Measurements from ENCODE around the gene PAXX.
A peak's percentile ranks its signal among the peaks of the same experiment; 100 is the strongest.
"Not testable (repeated sequence)": the region's sequence is repeated elsewhere in the genome, so short reads cannot be mapped to it uniquely, and the experiment has no call there.

PAXX gene

GRCh38 chr9:137020771-137021567, 28.7 kb downstream of the PAXX start:
- no peak for DNase-seq

- no peak for DNase-seq
Observed at GRCh38 chr9:137021568-137021978, 29.4 kb downstream of the PAXX start.

- peak; percentile 79 for DNase-seq
Observed at GRCh38 chr9:137021979-137022661, 29.9 kb downstream of the PAXX start.

DNA sequence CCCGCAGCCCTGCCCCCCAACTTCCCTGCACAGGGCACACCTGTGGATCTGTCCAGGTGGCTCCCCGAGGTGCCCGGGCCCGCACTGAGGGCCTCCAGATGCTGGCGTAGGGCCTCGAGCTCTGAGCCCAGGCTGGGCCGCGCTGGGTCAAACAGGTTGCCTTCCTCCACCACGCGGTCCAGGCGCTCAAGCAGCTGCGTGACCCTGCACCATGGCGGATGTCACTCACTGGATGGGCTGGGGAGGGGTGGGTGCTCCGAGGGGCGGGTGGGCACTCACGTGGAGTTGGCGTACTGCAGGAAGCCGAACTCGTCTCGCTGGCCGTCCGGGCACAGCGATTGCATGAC, 30.4 kb downstream of the PAXX start:
- DNase-seq = no peak

DNA sequence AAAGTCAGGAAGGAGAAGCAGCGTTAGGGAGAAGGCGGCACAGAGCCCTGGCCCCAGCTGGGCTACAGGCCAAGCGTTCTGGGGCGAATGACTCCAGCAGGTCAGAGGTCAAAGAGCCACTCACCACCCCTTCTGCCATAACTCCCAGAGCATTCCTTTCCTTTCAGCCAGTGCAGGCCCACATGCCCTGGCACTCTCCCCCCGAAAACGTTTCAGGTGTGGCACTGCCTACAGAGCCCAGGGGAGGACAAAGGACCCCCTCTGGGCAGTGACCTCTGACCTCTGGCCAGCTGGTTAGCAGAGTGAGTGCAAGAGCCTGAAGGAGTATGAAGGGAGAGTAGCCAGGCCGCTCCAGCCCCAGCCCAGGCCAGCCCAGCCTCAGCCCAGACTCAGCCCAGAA, 30.9 kb downstream of the PAXX start:
- no peak for DNase-seq

GRCh38 chr9:137023583-137023991, 31.4 kb downstream of the PAXX start:
- DNase-seq = no peak

DNA sequence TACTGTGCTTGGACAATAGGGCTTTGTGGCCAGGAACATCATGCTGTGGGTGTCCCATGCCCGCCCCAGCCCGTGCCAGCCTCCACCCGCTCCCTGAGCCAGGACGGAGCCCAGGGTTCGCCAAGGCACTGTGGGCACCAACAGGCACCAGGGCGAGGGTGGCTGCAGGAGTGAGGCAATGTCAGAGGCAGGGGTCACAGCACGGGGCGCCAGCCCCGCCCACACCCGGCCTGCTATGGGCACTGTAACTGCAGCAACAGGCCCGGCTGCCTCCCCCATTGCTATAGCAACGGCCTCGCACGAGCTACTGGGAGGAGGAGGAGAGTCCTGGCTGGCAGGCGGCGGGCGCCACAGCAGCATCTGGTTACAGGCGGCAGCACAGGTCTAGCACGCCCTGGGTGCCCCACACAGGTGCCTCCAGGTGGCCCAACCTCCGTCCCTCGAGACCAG, 33.3 kb downstream of the PAXX start:
- DNase-seq = no peak

- DNase-seq = no peak
Observed at GRCh38 chr9:137026384-137026783, 34.2 kb downstream of the PAXX start.

GRCh38 chr9:137026828-137027227, 34.6 kb downstream of the PAXX start:
- DNase-seq = no peak

DNA sequence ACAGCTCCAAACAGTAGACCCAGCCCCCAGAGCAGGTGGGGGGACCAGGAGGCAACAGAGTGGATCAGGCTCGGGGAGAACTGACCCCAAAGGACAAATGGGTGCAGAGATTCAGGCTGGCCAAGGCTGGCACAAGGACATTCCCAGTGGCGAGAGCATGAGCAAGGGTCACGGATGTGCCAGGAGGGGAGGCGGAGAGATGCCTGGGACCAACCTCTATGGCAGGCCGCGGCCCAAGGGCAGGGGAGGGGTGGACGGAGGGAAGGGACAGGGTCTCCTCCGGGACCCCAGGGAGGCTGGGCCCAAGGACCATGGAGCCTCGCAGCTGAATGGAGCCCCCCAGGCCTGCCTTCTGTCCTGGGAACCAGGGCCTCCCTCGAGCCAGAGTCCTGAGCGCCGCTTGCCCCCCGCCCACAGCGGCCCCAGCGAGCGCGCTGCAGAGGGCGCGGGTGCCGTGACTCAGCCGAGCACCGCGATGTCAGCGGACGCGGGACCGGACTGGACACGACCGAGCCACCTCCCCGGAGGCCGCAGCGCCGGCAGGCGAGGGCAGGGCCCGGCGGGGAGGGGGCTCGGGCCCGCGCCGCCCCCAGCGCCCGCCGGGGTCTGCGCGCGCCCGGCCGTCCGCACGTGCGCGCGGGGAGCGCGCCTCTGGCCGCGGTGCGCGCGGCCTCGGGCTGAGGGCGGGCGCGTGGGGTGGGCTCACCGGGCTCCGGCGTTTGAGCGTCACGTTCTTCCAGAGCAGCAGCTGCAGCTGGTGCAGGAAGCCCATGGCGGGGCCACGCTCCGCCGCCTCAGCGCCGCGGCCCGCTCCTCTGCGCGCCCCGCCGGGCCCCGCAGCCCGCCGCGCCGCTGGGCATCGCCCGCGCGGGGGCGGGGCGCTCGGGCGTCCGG, 35.4 kb downstream of the PAXX start, which contains the start of gene ABCA2:
Gene ABCA2, minus strand, starts transcription at position 869 of the 894 bp plus-strand sequence. Its CDS starts 97 bp downstream, at position 772.
- no peak for DNase-seq

GRCh38 chr9:137028263-137029057, 36.2 kb downstream of the PAXX start:
- DNase-seq = peak; percentile 59

GRCh38 chr9:137029058-137029936, 37.1 kb downstream of the PAXX start:
- peak; percentile 66 for DNase-seq

GRCh38 chr9:137030006-137030405, 37.8 kb downstream of the PAXX start:
- DNase-seq = no peak

DNA sequence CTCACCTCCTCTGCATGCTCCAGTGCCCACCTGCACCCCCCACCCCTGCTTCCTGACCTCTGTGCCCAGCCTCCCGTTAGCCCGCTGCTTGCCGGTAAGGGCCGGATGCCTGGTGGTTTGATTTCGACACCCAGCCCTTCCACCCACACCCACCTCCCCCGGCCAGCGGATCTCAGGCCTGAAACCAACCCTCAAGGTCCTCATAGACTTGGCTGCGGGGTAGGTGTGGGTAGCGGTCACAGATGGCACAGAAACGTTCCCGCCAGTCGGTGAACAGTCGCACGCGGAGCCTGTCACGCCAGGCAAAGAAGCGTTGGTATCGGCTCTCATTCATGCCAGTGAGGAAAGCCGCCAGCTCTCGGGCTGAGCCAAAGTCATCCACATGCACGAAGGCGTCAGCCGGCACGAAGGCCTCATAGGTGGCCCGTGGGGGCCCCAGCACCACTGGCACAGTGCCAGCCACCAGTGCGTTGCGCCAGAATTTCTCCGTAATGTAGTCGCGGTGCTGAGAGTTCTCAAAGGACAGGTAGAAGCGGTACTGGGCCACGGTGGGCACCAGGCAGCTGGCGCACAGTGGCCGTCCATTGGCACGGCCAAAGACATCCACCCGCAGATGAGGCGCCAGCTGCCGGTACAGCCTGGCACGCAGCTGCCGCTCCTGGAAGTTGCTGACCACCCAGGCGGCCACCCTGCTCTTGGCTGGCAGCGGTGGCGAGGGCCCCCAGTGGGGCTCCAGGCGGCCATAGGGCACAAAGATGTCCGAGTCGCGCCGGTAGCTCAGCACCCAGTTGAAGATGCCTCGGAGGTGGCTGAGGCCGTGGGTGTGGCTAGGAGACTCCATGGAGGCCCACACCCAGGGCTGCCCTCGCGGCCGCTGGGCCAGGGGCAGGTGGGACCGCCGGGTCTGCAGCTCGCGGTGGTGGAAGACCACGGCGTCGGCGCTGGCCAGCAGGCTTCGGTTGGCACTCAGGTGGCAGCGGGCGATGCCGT, 38.6 kb downstream of the PAXX start:
- DNase-seq = peak; percentile 71

GRCh38 chr9:137031904-137032640, 39.9 kb downstream of the PAXX start, which contains the start of gene FUT7:
FUT7 (minus strand) TSS chr9:137032088; CDS start chr9:137031991, 97 bp downstream.
- DNase-seq = peak; percentile 50

DNA sequence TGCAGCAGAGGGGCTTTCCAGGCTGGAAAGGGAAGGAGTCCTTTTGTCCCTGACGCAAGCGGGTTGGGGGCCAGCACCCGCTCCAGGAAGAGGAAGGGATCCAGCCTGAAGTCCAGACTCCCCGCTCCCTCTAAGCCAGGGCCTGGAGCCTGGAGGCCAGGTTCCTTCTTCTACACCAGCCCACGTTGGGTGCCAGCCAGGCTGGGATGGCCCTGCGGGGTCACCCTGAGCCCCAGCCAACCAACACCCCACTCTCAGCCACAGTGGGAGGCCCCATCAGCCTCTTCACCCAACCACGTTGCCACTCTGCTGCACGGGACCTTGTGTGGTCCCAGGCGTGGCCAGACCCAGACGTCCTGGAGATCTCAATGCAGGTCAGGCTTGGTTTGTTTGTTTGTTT, 40.6 kb downstream of the PAXX start:
- no peak for DNase-seq

DNA sequence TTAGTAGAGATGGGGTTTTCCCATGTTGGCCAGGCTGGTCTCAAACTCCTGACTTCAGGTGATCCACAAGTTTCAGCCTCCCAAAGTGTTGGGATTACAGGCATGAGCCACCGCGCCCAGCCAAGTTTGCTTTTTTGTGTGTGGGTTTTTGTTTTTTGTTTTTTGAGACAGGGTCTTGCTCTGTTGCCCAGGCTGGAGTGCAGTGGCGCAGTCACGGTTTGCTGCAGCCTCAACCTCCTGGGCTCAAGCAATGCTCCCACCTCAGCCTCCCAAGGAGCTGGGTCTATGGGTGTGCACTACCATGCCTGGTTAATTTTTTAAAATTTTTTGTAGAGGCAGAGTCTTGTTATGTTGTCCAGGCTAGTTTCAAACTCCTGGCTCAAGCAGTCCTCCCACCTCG, 41.3 kb downstream of the PAXX start:
- DNase-seq = not testable (repeated sequence)

- no peak for DNase-seq
Observed at GRCh38 chr9:137034039-137034708, 42.0 kb downstream of the PAXX start.
